ENCODE results near the gene SYNPO2.

DNA sequence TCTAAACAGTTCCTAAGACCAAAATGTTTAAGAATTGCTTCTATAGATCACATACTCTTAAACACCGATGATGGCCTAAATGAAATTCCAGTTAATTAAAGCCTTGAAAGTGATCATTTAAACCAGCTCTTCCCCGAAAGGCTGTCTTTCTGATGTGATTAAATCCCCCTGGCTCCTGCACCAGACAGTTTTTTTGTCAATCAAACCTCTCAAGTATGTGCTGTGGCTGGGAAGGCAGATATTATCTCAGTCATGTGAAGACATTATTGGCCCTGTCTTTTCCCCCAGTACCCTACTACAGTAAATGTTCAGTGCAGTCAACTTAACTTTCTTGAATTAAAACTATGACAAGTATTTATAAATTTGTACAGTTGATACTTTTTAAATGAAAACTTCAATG is 126.0 kb downstream of the SYNPO2 start:
- TF ChIP-seq BHLHE40 (IDR thresholded peaks at IDR 0.05; ENCODE audit: borderline replicate concordance in 1 of 2, low read depth in 2 of 2, low read length in 1 of 2) = no peak
- no peak for TF ChIP-seq ZNF274 (IDR thresholded peaks at IDR 0.05; ENCODE audit: insufficient read depth, insufficient read length)
- no peak for TF ChIP-seq SREBF1 (IDR thresholded peaks at IDR 0.05; ENCODE audit: low read length)
- TF ChIP-seq, protein P1, sequence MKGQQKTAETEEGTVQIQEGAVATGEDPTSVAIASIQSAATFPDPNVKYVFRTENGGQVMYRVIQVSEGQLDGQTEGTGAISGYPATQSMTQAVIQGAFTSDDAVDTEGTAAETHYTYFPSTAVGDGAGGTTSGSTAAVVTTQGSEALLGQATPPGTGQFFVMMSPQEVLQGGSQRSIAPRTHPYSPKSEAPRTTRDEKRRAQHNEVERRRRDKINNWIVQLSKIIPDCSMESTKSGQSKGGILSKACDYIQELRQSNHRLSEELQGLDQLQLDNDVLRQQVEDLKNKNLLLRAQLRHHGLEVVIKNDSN (IDR thresholded peaks at IDR 0.05; ENCODE audit: borderline replicate concordance, extremely low read length, insufficient read depth, low read depth, low read length) = no peak
- TF ChIP-seq FOXK2 (IDR thresholded peaks at IDR 0.05) = no peak
- no peak for TF ChIP-seq GABPA (IDR thresholded peaks at IDR 0.05; ENCODE audit: low read depth)
- TF ChIP-seq, protein P2, sequence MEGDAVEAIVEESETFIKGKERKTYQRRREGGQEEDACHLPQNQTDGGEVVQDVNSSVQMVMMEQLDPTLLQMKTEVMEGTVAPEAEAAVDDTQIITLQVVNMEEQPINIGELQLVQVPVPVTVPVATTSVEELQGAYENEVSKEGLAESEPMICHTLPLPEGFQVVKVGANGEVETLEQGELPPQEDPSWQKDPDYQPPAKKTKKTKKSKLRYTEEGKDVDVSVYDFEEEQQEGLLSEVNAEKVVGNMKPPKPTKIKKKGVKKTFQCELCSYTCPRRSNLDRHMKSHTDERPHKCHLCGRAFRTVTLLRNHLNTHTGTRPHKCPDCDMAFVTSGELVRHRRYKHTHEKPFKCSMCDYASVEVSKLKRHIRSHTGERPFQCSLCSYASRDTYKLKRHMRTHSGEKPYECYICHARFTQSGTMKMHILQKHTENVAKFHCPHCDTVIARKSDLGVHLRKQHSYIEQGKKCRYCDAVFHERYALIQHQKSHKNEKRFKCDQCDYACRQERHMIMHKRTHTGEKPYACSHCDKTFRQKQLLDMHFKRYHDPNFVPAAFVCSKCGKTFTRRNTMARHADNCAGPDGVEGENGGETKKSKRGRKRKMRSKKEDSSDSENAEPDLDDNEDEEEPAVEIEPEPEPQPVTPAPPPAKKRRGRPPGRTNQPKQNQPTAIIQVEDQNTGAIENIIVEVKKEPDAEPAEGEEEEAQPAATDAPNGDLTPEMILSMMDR (IDR thresholded peaks at IDR 0.05 in 2 of 3, conservative IDR thresholded peaks at IDR 0.05 in 1 of 3; ENCODE audit: control insufficient read depth in 2 of 3, extremely low read depth in 1 of 3, insufficient read depth in 1 of 3, low read depth in 3 of 3, low read length in 3 of 3) = no peak
- no peak for TF ChIP-seq POLR2A (IDR thresholded peaks at IDR 0.05; ENCODE audit: low read depth, low read length)
- TF ChIP-seq, protein P3, sequence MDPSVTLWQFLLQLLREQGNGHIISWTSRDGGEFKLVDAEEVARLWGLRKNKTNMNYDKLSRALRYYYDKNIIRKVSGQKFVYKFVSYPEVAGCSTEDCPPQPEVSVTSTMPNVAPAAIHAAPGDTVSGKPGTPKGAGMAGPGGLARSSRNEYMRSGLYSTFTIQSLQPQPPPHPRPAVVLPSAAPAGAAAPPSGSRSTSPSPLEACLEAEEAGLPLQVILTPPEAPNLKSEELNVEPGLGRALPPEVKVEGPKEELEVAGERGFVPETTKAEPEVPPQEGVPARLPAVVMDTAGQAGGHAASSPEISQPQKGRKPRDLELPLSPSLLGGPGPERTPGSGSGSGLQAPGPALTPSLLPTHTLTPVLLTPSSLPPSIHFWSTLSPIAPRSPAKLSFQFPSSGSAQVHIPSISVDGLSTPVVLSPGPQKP (IDR thresholded peaks at IDR 0.05; ENCODE audit: low read depth, low read length) = no peak
- no peak for TF ChIP-seq POLR2AphosphoS5 (IDR thresholded peaks at IDR 0.05; ENCODE audit: low read length)

Data from GM12878 (cell line).